GM18499 (cell line): ENCODE data around the gene FOXO6.

Source experiments
- ATAC-seq: cut with Tn5 transposase; IDR thresholded peaks from one replicate; pipeline ENCODE4 v1.9.1; 2021; ENCODE audit warnings: moderate number of reproducible peaks; ENCODE audit not compliant: insufficient read depth, unreplicated experiment

The FOXO6 gene

DNA sequence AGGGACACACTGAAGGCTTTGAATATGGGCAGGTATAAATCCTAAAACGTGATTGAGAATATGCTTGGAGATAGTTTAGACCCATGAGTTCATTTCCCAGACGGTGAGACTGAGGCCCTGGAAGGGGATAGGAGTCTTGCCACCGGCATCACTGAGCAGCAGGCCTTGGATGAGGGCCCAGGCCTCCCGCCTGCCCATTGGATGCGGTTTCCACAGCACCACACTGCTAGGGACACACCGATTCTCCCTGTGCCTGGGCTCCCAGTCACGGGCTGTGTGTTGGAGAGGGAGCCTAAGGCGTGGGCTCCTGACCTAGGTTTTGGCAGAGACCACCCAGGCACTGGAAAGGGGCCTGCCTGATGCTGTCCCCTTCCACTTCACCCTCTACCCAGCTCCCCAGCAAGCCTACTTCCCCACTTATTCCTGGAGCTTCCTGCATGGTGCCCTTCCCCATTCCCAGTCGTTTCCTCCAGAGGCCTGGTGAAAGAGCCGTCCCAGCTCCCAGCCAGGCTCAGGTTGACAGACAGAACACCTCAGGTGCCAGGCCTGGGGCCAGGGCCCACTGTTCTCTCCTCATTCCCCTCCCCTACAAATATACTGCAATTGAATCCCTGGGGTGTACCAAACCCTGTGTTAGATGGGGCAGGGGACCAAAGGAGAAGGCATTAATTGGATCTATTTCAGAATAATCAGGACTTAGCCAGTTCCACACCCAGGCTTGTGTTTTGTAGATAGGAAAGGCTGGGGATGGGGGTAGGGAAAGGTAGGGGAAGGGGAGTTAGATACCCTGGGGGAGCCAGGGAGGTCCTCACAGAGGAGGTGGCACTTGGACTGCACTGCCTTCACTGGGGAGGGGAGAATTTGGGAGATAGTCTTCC lies 3.4 kb downstream of the FOXO6 start:
- ATAC-seq: no peak

DNA sequence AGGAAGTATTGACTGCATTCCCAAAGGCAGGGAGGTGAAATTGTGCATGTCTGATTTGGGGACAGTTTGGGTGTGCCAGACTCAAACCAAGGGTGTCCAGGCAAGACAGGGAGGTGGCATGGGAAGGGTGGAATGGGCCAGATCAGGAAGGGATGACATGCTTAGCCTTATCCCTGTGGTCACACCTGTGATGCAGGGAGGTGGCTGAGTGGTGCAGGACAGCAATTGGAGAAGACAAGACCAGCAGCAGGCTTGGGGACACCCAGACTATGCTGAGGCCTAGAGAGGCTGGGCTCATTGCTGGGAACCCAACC lies 4.0 kb downstream of the FOXO6 start:
- no peak for ATAC-seq

DNA sequence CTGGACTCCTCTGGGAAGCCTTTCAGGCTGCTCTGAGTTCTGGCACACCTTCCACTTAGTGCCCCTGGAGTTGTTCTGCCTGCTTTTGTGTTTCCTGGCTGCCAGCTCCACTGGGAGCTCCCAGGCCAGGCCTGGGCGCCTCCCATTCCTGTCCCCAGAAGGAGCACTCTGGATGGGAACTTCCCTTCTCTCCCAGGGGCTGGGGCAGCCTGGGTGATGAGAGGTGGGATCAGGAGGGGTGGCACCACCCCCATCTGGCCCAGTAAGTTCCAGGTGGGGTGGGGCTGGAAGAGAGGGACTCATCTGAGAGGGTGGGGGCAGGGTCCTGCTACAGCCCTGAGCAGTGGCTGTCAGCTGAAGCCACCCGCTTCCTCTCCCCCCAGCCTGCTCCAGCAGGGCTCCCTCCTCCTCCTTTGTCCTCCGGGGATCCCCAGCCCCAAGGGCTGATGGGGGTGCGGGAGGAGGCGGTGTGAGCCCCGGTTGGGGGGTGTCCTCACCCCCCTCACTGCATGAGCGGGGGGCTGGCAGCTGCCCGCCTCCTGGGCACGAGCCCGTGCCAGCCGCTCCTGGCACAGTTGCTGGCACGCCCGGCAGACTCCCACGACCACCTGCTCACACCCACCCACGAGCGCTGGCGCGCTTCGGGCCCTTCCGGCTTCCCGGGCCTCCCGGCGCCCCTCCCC lies 4.7 kb downstream of the FOXO6 start:
- no peak for ATAC-seq

DNA sequence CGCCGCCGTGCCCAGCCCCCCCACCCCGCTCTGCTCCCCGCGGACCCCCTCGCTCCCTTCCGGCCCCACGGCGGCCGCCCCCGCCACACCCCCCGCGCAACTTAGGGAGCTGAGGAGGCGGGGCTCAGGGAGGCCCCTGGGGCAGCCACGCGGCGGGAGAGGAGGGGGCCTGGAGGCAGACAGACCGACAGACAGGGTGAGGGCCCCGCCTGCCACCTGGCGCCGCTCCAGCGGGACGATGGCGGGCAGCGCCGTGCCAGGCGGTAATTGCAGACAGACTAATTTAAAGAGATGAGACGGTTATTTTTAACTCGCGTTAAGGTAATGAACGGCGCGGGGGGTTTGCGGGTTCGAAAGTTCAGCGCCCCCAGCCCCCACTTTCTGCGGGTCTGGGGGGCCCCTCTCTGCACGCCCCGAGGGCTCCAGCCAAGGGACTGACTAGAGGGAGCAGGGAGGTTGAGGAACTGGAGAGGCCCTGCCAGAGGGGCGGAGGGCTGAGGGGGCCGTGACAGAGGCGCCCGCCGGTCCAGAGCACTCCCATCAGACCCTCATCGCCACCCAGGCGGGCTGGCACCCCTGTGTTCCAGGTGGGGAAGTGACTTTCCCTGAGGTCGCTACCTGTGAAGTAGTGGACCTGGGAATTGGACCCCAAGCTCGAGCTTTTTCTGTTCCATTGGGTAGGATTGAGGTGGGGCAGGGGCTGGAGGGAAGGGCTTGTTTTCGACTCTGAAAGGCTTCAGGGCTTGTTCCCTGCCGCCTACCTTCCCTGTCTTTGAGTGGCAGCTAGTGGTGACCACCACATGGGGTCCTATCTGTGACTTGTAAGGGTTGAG lies 5.4 kb downstream of the FOXO6 start:
- ATAC-seq: no peak

DNA sequence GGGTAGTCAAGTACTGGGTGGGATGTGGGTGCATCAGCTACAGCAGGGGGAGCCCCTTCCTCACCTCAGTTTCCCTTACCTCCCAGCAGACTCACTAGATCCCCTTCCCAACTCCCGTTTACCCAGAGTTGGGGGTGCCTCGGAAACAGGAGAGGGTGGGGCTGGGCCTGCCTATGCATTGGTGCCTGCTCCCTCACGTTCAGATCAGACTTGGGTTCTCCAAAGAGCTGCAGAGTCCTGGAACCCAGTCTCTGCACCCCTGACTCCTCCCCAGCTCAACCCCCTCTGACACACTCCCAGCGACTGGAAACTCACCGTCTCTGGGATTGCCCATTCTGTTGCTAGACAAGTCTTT lies 6.0 kb downstream of the FOXO6 start:
- no peak for ATAC-seq

DNA sequence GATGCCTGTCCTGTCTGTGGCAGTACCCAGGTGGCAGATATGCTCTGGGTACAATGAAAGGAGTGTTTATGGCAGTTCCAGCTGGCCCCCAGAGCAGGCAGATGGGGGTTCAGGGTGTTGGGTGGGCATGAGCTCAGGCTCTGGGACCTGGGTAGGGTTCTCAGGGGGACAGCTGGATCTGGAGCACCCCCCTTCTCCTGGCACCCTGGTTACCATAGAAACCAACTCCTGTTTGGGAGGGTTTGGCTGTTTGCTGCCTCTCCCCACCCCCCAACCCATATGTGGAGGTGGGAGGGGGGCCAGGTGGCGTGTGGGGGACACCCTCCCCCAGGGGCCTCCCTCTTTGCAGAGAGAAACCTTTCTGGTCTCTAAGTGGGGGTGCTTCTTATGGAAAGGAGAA lies 7.1 kb downstream of the FOXO6 start:
- ATAC-seq: no peak

DNA sequence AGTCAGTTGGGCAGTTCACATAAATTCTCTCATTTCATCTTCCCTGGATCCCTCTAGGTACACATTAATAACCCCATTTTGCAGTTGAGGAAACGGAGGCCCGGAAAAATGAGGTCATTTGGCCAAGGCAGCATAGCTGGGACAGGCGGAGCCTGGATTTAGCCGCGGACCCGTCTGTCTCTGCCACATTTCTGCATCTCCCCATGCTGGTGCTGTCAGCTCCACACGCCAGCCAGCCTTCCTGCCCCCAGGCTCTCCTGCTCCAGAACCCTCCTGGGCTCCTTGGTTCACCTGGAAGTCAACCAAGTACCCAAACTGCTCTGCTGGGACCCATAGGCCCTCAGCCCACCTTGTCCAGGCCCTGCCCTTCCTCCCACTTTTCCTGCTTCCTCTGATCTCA lies 7.6 kb downstream of the FOXO6 start:
- ATAC-seq: no peak

DNA sequence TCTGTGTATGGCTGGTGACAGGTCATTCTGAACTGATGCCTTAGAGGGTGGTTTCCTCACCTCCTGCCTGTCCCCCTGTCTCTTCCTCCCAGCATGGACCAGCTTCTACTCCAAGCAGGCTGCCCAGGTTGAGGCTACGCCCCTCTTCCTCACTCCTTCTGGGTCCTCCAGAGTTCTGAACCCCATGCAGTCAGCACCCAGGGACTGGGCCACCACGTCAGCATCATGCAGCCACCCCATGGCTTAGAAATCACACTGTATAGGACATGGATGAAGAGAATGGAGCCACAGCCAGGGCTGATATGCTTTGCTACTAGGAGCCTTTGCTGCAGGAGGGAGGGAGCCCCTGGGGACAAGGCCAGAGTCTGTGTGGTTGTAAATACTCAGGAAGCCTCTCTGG lies 8.3 kb downstream of the FOXO6 start:
- no peak for ATAC-seq

DNA sequence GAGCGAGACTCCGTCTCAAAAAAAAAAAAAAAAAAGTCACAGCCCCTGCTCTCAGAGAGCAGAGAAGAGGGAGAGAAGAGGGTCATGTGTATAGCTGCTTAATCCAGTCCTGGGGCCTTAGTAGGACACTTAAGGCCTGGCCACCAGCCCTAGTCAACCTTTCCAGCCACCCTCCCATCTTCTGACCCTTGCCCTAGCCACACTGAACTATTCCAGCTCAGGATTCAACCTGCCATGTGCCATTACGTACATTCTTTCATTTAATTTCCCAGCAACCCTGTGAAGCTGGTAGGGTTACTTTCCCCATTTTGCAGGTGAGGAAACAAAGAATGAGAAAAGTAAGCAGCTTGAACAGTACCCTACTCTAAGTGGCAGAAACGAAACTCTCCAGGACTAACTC lies 9.0 kb downstream of the FOXO6 start:
- no peak for ATAC-seq

DNA sequence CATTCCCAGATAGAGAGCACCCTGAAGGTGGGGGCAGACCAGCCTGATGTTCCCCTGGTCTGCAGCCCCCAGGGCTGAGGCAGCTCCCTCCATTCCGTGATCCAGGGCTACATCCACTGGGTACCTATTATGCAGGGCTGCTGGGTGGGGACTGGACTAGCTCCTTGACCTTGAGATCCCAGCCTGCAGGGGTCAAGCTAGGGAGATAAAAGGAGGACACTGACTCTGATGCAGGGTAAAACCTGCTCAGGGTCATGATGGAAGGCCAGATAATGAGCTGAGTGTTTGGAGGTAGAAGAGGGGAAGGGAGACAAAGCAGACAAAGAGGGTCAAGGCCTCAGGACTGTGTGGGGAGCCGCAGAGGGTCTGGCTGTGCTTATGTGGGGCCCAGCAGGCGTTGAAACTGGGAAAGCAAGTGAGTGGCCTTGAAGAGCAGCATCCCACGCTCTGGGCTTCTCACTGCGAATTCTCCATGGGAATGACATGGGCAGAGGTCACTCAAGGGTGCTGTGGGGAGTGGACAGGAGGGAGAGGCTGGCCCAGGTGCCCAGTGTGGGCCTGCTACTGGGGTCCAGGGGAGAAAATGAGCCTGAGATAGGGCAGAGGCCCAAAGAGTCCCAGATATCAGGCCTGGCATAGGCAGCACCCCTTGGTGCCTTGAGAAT lies 9.7 kb downstream of the FOXO6 start:
- no peak for ATAC-seq

DNA sequence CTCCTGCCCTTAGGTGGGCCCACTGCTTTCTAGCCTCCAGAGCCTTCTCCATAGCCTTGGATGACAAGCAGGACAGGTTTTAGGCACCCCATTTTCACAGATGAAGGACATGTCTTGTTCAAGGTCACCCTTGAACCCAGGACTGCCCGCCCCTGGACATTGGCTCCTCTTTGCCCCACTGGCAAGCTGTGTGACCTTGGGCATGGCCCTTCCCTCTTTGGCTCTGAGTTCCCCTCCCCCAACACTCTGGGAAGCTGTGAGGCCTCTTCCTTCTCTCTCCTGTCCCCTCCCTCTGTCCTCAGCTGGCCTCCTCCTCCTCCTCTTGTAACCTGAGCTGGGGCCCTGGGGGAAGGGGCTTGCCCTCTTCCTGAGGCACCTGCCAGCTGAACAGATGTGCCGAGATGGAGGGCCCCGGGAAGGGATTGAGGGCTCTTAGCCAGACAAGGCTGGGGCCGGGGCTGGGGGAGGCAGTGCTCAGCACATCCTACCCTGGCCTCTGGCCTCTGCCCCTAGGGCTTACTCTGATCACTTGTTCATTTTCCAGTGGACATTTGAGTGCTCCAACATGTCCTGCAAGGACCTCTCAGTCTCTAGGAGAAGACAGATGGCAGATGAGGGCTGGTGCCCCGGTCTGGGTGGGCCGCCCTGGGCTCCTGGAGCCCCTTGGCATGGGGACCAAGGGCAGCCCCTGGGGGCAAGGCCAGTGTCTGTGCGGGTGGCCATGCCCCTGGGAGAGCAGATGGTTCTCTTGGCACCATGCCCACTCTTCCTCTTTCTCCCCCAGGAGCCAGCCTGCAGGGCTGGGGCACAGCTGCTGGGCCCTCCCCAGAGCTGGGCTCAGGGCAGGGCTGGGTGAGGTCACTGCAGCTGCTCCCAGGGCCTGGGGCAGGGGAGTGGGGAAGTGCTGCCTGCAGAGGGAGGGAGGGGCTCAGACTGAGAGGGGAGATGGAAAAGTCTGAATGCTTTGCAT lies 10.7 kb downstream of the FOXO6 start:
- ATAC-seq: no peak

DNA sequence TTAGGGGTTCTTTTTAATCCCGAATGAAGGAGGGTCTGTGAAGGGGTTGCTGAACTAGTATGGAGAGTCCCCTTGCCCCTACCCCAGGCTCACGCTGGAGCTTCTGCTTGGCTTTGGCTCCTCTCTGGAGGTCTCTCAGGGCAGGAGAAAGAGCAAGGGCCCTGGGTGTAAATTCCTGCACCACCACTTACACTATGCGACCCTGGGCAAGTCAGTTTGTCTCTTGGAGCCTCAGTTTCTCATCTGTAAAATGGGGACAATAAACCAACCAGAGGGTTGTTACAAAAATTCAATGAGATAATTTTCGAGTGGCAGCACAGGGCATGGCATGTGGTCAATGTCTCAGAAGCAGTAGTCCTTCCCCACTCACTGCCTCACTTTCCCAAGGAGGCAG lies 11.4 kb downstream of the FOXO6 start:
- no peak for ATAC-seq

DNA sequence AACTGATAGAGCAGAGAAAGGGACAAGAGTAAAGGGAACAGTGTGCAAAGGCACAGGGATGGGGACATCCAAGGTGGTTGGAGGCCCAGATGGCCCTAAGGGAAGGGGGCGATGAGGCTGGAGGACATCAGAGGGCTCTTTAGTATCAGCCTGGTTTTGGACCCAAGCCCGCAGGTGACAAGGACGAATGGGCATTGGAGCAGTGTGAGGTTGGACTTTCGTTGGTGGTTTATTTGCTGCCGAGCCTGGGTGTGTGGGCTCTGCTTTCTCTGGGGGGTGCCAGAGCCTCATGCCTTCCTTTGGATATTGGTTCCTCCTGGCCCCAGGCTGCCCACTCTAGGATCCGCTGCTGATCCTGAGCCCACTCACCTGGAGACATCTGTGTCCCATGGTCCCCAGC lies 12.1 kb downstream of the FOXO6 start:
- ATAC-seq: no peak

DNA sequence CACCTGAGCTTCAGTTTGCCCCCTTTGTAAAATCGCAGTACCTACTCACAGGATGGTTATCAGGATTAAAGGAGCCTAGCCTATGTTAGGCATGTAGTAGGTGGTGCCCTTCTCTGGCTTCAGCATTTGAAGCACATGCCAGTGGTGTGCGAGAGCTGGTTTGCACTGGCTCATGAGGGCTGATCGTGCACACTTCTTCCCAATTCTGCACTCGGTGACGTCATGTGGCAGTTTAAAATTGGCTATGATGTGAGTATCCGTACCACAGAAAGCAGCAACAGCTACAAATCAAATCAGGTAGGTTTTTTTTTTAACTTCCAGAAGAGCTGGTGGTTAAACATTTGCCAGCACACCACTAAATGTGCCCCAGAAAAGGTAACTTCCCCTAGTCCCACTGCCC lies 13.5 kb downstream of the FOXO6 start:
- no peak for ATAC-seq

DNA sequence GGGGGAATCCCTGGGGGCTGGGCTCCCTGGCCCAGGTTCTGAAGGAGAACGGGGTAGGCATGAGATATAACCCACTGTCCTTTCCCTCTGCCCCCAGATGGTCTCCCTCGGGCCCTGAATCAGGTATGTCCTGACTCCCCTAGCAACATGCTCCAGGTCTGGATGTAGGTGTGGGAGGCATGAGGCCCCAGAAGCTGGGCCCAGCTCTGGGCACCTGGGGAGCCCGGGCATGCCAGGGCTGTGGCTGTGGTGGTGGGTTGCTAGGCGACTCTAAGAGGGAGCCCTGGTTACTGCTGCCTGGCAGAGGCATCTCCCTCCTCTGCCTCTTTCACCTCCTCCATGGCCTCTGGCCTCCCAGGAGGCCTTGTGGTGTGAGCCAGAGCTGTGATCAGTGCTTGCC lies 16.2 kb downstream of the FOXO6 start:
- ATAC-seq: no peak

DNA sequence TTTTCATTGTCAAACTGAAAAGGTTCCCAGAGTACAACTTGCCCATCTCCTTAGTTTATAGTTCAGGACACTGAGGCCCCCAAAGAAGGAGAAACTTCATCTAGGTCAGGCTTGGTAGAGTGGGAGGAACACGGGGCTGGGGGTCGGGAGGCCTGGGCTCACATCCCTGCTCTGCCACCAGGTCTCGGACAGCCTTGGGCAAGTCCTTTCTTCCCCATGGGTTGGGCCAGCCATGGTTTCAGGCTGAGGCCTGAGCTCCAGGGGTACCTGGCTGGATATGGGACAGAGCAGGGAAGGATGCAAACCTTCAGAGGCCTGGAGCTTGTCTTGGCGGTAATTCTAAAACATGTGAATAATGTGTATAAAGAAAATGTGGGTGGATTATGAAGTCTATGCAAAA lies 17.0 kb downstream of the FOXO6 start:
- ATAC-seq: no peak

DNA sequence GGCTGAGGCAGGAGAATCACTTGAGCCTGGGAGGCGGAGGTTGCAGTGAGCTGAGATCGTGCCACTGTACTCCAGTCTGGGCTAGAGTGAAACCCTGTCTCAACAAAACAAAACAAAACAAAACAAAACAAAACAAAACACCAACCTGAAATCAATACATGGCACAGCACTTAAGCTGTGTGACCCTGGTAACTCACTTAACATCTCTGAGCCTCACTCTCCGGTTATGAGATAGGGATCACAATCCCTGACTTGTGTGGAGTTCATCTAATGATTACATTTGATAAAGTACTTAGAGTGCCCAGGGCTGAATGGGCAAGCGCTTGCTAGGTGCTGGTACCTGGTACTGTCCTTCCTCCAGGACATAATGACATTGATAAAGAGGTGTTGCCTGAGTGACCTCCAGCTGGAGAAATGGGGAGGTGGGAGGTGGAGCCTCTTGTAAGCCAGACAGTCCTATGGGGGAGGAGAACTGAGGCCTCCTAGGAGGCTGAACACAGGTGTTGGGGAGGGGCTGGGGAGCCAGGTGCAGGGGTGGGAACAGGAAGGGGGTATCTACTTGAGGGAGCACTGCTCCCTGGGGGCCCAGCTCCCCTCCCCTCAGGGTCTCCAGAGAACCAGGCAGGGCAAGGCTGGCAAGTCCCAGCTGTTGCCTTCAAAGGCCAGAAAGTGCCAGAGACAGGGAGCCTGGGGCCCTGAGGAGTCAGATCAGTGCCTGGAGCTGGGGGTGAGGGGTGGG lies 17.9 kb downstream of the FOXO6 start:
- no peak for ATAC-seq

DNA sequence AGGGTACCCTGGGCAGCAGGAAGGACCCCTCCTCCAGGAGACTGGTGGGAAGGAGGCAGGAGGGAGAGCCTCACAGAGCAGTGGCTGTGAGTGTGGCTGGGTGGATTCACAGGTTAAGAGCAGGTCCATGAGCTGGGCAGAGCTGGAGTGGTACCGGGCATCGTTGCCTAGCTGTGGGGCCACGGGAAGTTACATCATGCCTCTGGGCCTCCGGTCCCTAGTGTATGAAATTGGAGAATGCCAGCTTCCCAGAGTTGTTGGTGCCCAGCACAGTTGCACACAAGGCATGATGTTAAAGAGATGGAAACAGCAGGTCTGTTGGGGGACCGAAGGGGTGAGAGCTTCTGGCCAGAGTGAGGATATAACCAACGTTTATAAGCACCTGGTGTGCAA lies 18.5 kb downstream of the FOXO6 start:
- ATAC-seq: no peak

DNA sequence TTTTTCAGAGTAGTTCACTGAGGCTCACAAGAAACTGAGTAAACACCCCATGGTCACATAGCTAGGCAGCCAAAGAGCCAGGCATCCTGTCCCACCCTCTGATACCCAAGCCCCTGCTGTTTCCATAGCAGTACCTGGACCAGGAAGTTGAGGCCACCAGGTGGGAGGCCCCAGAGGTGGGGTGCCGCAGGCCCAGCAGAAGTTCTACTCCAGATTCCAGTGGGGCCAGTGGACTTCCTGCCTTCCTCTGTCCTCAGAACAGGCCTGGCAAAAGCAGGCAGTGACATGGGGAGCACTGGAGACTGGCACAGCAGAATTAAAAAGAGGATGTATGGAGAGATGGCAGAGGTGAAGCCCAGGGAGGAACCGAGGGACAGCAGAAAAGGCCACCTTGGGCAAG lies 19.0 kb downstream of the FOXO6 start:
- ATAC-seq: no peak
